ENCODE data around the gene MACIR.

The MACIR gene

GRCh38 chr5:103235891-103236290, 22.7 kb upstream of the MACIR start:
- Histone ChIP-seq H4K91ac (ENCODE audit: low read depth, low read length) (no peak overlapping the region), H3K23ac (ENCODE audit: low read length) (no peak overlapping the region), H2AK5ac (ENCODE audit: low read length) (no peak overlapping the region), H3K79me2 (ENCODE audit: control insufficient read depth, insufficient read depth, low read length, poor library complexity) (no peaks in the 10 kb centered on the region), H3K9ac (ENCODE audit: low read length) (no peak overlapping the region), H4K12ac (ENCODE audit: low read depth, low read length) (no peak overlapping the region), H3K9me3 (ENCODE audit: insufficient read depth, low read depth, low read length) (no peaks in the 10 kb centered on the region), H3K27ac (ENCODE audit: low read depth, low read length) (no peak overlapping the region), H2BK5ac (ENCODE audit: low read depth, low read length, poor library complexity) (no peak overlapping the region), H3K4me2 (ENCODE audit: low read length) (no peak overlapping the region), H3K4me3 (ENCODE audit: low read depth, low read length) (no peak overlapping the region), H3K36me3 (ENCODE audit: control insufficient read depth in 1 of 2, insufficient read depth in 2 of 2, low read length in 2 of 2) (no peaks in the 10 kb centered on the region), H3K18ac (ENCODE audit: low read length) (no peak overlapping the region), H3K79me1 (ENCODE audit: low read length) (peaks cover 2% of the 10 kb centered on the region), H3K14ac (ENCODE audit: low read length) (no peak overlapping the region), H3K4ac (ENCODE audit: low read depth, low read length) (no peak overlapping the region), H4K8ac (ENCODE audit: low read depth, low read length) (no peak overlapping the region), H3K27me3 (ENCODE audit: insufficient read depth, low read length) (no peaks in the 10 kb centered on the region), H2BK120ac (ENCODE audit: insufficient read depth, low read length, poor library complexity) (no peak overlapping the region), H3K4me1 (ENCODE audit: control insufficient read depth in 1 of 2, insufficient read depth in 2 of 2, low read length in 2 of 2) (peaks cover 0 to 2% of the 10 kb centered on the region in 2 experiments), H2AFZ (ENCODE audit: insufficient read depth, low read length, poor library complexity) (no peak overlapping the region), H2BK12ac (ENCODE audit: low read length) (no peak overlapping the region)
- DNase-seq: peak; percentile 62 to 82
- WGBS (ENCODE audit: extremely low coverage, insufficient coverage, insufficient read length): no CpG with 5 or more reads among the region's 1 CpG

- WGBS (ENCODE audit: extremely low coverage, insufficient coverage, insufficient read length): no CpG with 5 or more reads among the region's 1 CpG
- H3K14ac ChIP-seq (ENCODE audit: low read length): no peak overlapping the region
- H3K4ac ChIP-seq (ENCODE audit: low read depth, low read length): no peak overlapping the region
These were observed 20.8 kb upstream of the MACIR start for GRCh38 chr5:103237778-103238177.

GRCh38 chr5:103243665-103244064, 14.9 kb upstream of the MACIR start:
- Histone ChIP-seq H3K79me1 (ENCODE audit: low read length) (no peaks in the 10 kb centered on the region), H3K4me3 (ENCODE audit: low read depth, low read length) (no peak overlapping the region), H3K4ac (ENCODE audit: low read depth, low read length) (no peak overlapping the region), H3K4me1 (ENCODE audit: control insufficient read depth in 1 of 2, insufficient read depth in 2 of 2, low read length in 2 of 2) (no peaks in the 10 kb centered on the region), H3K9me3 (ENCODE audit: insufficient read depth, low read depth, low read length) (no peaks in the 10 kb centered on the region), H3K36me3 (ENCODE audit: control insufficient read depth in 1 of 2, insufficient read depth in 2 of 2, low read length in 2 of 2) (no peaks in the 10 kb centered on the region), H3K14ac (ENCODE audit: low read length) (no peak overlapping the region), H2BK12ac (ENCODE audit: low read length) (no peak overlapping the region), H3K23ac (ENCODE audit: low read length) (no peak overlapping the region), H3K9ac (ENCODE audit: low read length) (no peak overlapping the region), H2BK5ac (ENCODE audit: low read depth, low read length, poor library complexity) (no peak overlapping the region), H3K18ac (ENCODE audit: low read length) (no peak overlapping the region), H3K4me2 (ENCODE audit: low read length) (no peak overlapping the region), H4K91ac (ENCODE audit: low read depth, low read length) (no peak overlapping the region), H3K27ac (ENCODE audit: low read depth, low read length) (no peak overlapping the region), H4K12ac (ENCODE audit: low read depth, low read length) (no peak overlapping the region), H2AK5ac (ENCODE audit: low read length) (no peak overlapping the region), H2BK120ac (ENCODE audit: insufficient read depth, low read length, poor library complexity) (no peak overlapping the region), H3K79me2 (ENCODE audit: control insufficient read depth, insufficient read depth, low read length, poor library complexity) (no peaks in the 10 kb centered on the region), H4K8ac (ENCODE audit: low read depth, low read length) (no peak overlapping the region), H3K27me3 (ENCODE audit: insufficient read depth, low read length) (no peaks in the 10 kb centered on the region), H2AFZ (ENCODE audit: insufficient read depth, low read length, poor library complexity) (no peak overlapping the region)
- no peak for DNase-seq
- no CpG with 5 or more reads among the region's 2 CpGs for WGBS (ENCODE audit: extremely low coverage, insufficient coverage, insufficient read length)

More at GRCh38 chr5:103237778-103238177, 20.8 kb upstream of the MACIR start:
- Histone ChIP-seq H2BK12ac (ENCODE audit: low read length) (no peak overlapping the region), H4K91ac (ENCODE audit: low read depth, low read length) (no peak overlapping the region), H4K8ac (ENCODE audit: low read depth, low read length) (no peak overlapping the region), H3K18ac (ENCODE audit: low read length) (no peak overlapping the region), H3K4me2 (ENCODE audit: low read length) (no peak overlapping the region), H2BK5ac (ENCODE audit: low read depth, low read length, poor library complexity) (no peak overlapping the region), H2BK120ac (ENCODE audit: insufficient read depth, low read length, poor library complexity) (no peak overlapping the region), H3K9me3 (ENCODE audit: insufficient read depth, low read depth, low read length) (no peaks in the 10 kb centered on the region), H3K9ac (ENCODE audit: low read length) (no peak overlapping the region), H3K27me3 (ENCODE audit: insufficient read depth, low read length) (no peaks in the 10 kb centered on the region), H2AK5ac (ENCODE audit: low read length) (no peak overlapping the region), H2AFZ (ENCODE audit: insufficient read depth, low read length, poor library complexity) (no peak overlapping the region), H3K4me3 (ENCODE audit: low read depth, low read length) (no peak overlapping the region), H3K79me2 (ENCODE audit: control insufficient read depth, insufficient read depth, low read length, poor library complexity) (no peaks in the 10 kb centered on the region), H4K12ac (ENCODE audit: low read depth, low read length) (no peak overlapping the region), H3K23ac (ENCODE audit: low read length) (no peak overlapping the region), H3K79me1 (ENCODE audit: low read length) (peaks cover 2% of the 10 kb centered on the region), H3K27ac (ENCODE audit: low read depth, low read length) (no peak overlapping the region), H3K36me3 (ENCODE audit: control insufficient read depth in 1 of 2, insufficient read depth in 2 of 2, low read length in 2 of 2) (no peaks in the 10 kb centered on the region), H3K4me1 (ENCODE audit: control insufficient read depth in 1 of 2, insufficient read depth in 2 of 2, low read length in 2 of 2) (peaks cover 0 to 2% of the 10 kb centered on the region in 2 experiments)
- DNase-seq: no peak

GRCh38 chr5:103244398-103244797, 14.2 kb upstream of the MACIR start:
- Histone ChIP-seq H3K4me2 (ENCODE audit: low read length) (no peak overlapping the region), H3K23ac (ENCODE audit: low read length) (no peak overlapping the region), H4K8ac (ENCODE audit: low read depth, low read length) (no peak overlapping the region), H3K9me3 (ENCODE audit: insufficient read depth, low read depth, low read length) (no peaks in the 10 kb centered on the region), H2BK120ac (ENCODE audit: insufficient read depth, low read length, poor library complexity) (no peak overlapping the region), H3K79me2 (ENCODE audit: control insufficient read depth, insufficient read depth, low read length, poor library complexity) (no peaks in the 10 kb centered on the region), H3K14ac (ENCODE audit: low read length) (no peak overlapping the region), H3K9ac (ENCODE audit: low read length) (no peak overlapping the region), H3K4me1 (ENCODE audit: control insufficient read depth in 1 of 2, insufficient read depth in 2 of 2, low read length in 2 of 2) (no peaks in the 10 kb centered on the region), H2AK5ac (ENCODE audit: low read length) (no peak overlapping the region), H4K91ac (ENCODE audit: low read depth, low read length) (no peak overlapping the region), H3K36me3 (ENCODE audit: control insufficient read depth in 1 of 2, insufficient read depth in 2 of 2, low read length in 2 of 2) (no peaks in the 10 kb centered on the region), H3K4ac (ENCODE audit: low read depth, low read length) (no peak overlapping the region), H2BK5ac (ENCODE audit: low read depth, low read length, poor library complexity) (no peak overlapping the region), H4K12ac (ENCODE audit: low read depth, low read length) (no peak overlapping the region), H3K79me1 (ENCODE audit: low read length) (no peaks in the 10 kb centered on the region), H3K18ac (ENCODE audit: low read length) (no peak overlapping the region), H2AFZ (ENCODE audit: insufficient read depth, low read length, poor library complexity) (no peak overlapping the region), H3K27ac (ENCODE audit: low read depth, low read length) (no peak overlapping the region), H3K4me3 (ENCODE audit: low read depth, low read length) (no peak overlapping the region), H2BK12ac (ENCODE audit: low read length) (no peak overlapping the region), H3K27me3 (ENCODE audit: insufficient read depth, low read length) (no peaks in the 10 kb centered on the region)
- DNase-seq: no peak
